ENCODE data around the gene NFASC. TPM values are rescaled to one million over a fixed set of nuclear protein-coding genes. Genes with fewer than 3 reads are reported as not detected.

The NFASC gene
- total and polyA plus RNA-seq, 7 donors, result 0.46 to 105 (median 17.6) TPM

DNA sequence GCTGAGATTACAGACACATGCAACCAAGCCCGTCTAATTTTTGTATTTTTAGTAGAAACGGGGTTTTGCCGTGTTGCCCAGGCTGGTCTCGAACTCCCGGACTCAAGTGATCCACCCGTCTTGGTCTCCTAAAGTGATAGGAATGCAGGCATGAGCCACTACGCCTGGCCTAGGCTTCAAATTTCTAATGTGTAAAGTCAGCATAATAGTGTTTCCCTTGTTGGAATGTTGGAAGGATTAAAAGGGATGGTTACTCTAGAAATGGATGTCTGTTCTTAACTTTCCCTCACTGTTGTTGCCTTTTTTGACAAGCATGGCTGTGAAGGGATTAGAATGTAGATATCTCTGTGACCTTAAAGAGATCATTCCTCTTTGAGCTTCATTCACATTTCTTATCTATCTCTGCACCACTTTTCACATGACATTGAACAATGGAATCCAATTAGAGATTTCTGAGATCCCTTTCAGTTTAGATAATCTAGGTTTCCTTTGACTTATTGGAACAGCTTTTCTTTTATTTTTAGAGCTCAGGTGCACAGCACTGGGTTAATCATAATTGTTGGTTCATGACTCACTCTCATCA is 33.7 kb downstream of the NFASC start:
- TF ChIP-seq POLR2A (IDR thresholded peaks at IDR 0.05), result no peak
- no peak for TF ChIP-seq POLR2AphosphoS5 (IDR thresholded peaks at IDR 0.05)
- TF ChIP-seq, protein P1, sequence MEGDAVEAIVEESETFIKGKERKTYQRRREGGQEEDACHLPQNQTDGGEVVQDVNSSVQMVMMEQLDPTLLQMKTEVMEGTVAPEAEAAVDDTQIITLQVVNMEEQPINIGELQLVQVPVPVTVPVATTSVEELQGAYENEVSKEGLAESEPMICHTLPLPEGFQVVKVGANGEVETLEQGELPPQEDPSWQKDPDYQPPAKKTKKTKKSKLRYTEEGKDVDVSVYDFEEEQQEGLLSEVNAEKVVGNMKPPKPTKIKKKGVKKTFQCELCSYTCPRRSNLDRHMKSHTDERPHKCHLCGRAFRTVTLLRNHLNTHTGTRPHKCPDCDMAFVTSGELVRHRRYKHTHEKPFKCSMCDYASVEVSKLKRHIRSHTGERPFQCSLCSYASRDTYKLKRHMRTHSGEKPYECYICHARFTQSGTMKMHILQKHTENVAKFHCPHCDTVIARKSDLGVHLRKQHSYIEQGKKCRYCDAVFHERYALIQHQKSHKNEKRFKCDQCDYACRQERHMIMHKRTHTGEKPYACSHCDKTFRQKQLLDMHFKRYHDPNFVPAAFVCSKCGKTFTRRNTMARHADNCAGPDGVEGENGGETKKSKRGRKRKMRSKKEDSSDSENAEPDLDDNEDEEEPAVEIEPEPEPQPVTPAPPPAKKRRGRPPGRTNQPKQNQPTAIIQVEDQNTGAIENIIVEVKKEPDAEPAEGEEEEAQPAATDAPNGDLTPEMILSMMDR (IDR thresholded peaks at IDR 0.05), result no peak
- no peak for TF ChIP-seq EP300 (IDR thresholded peaks at IDR 0.05)
- Histone ChIP-seq H3K4me3 (no peak overlapping the region), H3K9me3 (no peaks in the 10 kb centered on the region), H3K27ac (peak overlapping the region in 1 of 4 donors; percentile 3), H3K4me1 (peaks cover 0 to 4% (median 0%) of the 10 kb centered on the region in 4 donors), H3K36me3 (no peaks in the 10 kb centered on the region), H3K27me3 (no peaks in the 10 kb centered on the region)
- DNase-seq, result no peak
- WGBS, 2 donors, result 94% methylated on average over 7 of the region's 7 CpGs
- intact Hi-C loops (cut with DNase I), result no loop called here

DNA sequence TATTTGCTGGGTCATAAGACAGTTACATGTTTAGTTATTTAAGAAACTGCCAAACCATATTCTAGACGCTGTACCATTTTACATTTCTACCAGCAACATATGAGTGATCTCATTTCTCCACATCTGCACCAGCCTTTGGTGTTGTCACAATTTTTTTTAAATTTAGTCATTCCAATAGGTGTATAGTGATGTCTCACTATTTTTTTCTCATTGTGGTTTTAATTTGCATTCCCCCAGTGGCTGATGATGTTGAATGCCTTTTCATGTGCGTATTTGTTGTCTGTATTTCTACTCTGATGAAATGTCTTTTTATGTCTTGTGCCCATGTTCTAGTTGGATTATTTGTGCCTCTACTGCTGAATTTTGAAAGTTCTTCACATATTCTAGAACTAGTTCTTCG is 38.4 kb downstream of the NFASC start:
- TF ChIP-seq, protein P1 (IDR thresholded peaks at IDR 0.05), result no peak
- TF ChIP-seq POLR2A (IDR thresholded peaks at IDR 0.05) (no peak), POLR2AphosphoS5 (IDR thresholded peaks at IDR 0.05) (no peak), EP300 (IDR thresholded peaks at IDR 0.05) (no peak)
- DNase-seq, result no peak
- Histone ChIP-seq H3K27me3 (no peaks in the 10 kb centered on the region), H3K9me3 (no peaks in the 10 kb centered on the region), H3K27ac (no peak overlapping the region), H3K4me1 (peaks cover 0 to 4% (median 0%) of the 10 kb centered on the region in 4 donors), H3K4me3 (no peak overlapping the region), H3K36me3 (no peaks in the 10 kb centered on the region)
- intact Hi-C loops (cut with DNase I), result no loop called here
- 69 to 76% methylated on average over 3 of the region's 3 CpGs for whole genome bisulfite sequencing, 2 donors

DNA sequence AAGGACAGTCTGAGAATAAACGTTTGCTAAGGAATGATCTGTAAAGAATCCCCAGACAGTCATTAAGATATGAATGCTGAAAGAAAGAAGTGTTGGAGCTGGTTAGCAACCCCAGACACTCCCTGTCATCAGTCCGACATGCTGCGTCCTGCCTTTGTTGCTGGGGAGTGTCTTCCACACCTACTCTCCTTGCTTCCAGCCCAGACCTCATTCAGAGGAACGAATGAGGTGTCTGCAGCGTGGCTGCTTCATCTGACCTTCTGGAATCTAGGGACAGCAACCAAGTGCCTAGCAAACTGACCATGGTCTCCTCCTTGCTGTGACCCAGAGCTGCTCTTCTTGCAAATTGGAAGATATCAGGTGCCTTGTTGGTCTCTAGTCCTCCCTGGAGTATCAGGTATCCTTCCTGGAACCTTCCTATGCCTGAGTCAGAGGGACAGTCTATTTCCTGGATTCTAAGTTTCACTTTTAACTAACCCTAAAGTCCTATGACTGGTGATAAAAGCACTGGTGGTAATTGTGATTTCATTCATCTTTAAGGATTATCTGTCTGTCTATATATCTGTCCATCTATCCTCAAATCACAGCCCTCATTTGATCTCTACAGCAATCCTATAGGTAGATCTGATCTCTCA is 45.3 kb downstream of the NFASC start:
- H3K4me1 ChIP-seq, result peaks cover 0 to 14% (median 0%) of the 10 kb centered on the region in 4 donors
- no peaks in the 10 kb centered on the region for H3K36me3 ChIP-seq
- no peaks in the 10 kb centered on the region for H3K27me3 ChIP-seq
- no peaks in the 10 kb centered on the region for H3K9me3 ChIP-seq
- TF ChIP-seq POLR2AphosphoS5 (IDR thresholded peaks at IDR 0.05) (no peak), EP300 (IDR thresholded peaks at IDR 0.05) (no peak), POLR2A (IDR thresholded peaks at IDR 0.05) (no peak)
- TF ChIP-seq, protein P1 (IDR thresholded peaks at IDR 0.05), result no peak
- WGBS, 2 donors, result 14 to 51% methylated on average over 5 of the region's 5 CpGs
- peak; percentile 58 for DNase-seq
- intact Hi-C loops (cut with DNase I), result no loop called here
- no peak overlapping the region for H3K4me3 ChIP-seq
- H3K27ac ChIP-seq, result no peak overlapping the region

DNA sequence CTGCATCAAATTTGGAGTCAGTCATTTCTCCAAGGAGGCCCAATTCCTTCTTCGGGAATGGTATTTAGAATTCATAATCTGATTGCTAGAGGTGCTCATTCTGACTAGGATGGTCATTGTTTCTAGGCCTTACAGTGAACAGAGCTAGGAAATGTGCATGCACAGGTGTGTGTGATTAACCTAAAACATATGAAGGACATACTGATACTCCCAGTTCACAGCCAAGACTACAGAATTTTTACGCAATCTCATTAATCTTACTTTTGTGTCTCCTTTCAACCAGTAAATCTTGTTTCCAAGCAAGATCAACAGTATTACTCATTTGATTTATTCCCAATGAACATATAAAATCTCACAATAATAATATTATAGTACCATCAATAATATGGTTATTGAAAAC is 47.1 kb downstream of the NFASC start:
- intact Hi-C loops (cut with DNase I), result no loop called here
- Histone ChIP-seq H3K27me3 (no peaks in the 10 kb centered on the region), H3K9me3 (no peaks in the 10 kb centered on the region), H3K4me1 (peaks cover 0 to 19% (median 0%) of the 10 kb centered on the region in 4 donors), H3K36me3 (no peaks in the 10 kb centered on the region), H3K27ac (no peak overlapping the region), H3K4me3 (no peak overlapping the region)
- DNase-seq, result no peak
- TF ChIP-seq, protein P1 (IDR thresholded peaks at IDR 0.05), result no peak
- TF ChIP-seq EP300 (IDR thresholded peaks at IDR 0.05) (no peak), POLR2A (IDR thresholded peaks at IDR 0.05) (no peak), POLR2AphosphoS5 (IDR thresholded peaks at IDR 0.05) (no peak)
- WGBS, 2 donors, result 95% methylated on average over 2 of the region's 2 CpGs

All from sigmoid colon (tissue), 7 donors.